OCI-LY1 (cell line): Measurements from ENCODE around the gene SF1.

Experiments used
- H2AFZ ChIP-seq: fragments of 200-600 bp; sonication (generic), shearing (Covaris generic); 2 replicates; pipeline ENCODE4 v1.6.0; 2014; ENCODE audit warnings: antibody characterized with exemption, mild to moderate bottlenecking, low read length
- H3F3A ChIP-seq: fragments of 200-600 bp; sonication (generic), shearing (Covaris generic); 2 replicates; pipeline ENCODE4 v1.6.0; 2014; ENCODE audit warnings: mild to moderate bottlenecking, antibody characterized with exemption, low read length, moderate library complexity; ENCODE audit not compliant: insufficient read depth
- H3K27ac ChIP-seq: fragments of 200-600 bp; sonication (generic); 2 replicates; pipeline ENCODE4 v1.5.1; 2014; ENCODE audit warnings: low read length, mixed run types, mild to moderate bottlenecking, low read depth; ENCODE audit not compliant: poor library complexity, severe bottlenecking
- H3K27me3 ChIP-seq: fragments of 200-600 bp; sonication (generic); 2 replicates; pipeline ENCODE4 v1.6.0; 2014; ENCODE audit warnings: antibody characterized with exemption, mild to moderate bottlenecking, low read length, moderate library complexity; ENCODE audit not compliant: insufficient read depth
- H3K36me3 ChIP-seq: fragments of 200-600 bp; sonication (generic); 2 replicates; pipeline ENCODE4 v1.6.1; 2014; ENCODE audit warnings: mild to moderate bottlenecking, antibody characterized with exemption, low read length, moderate library complexity, mixed read lengths; ENCODE audit not compliant: insufficient read depth
- H3K4me1 ChIP-seq: fragments of 200-600 bp; sonication (generic); 2 replicates; pipeline ENCODE4 v1.5.1; 2014; ENCODE audit warnings: mild to moderate bottlenecking, low read length, moderate library complexity; ENCODE audit not compliant: insufficient read depth, severe bottlenecking
- H3K4me2 ChIP-seq: fragments of 200-600 bp; sonication (generic), shearing (Covaris generic); 2 replicates; pipeline ENCODE4 v1.6.1; 2014; ENCODE audit warnings: low read length
- H3K4me3 ChIP-seq: fragments of 200-600 bp; sonication (generic); 2 replicates; pipeline ENCODE4 v1.5.1; 2014; ENCODE audit warnings: low read length, low read depth, mild to moderate bottlenecking, mixed read lengths; ENCODE audit not compliant: poor library complexity, severe bottlenecking
- H3K79me2 ChIP-seq: fragments of 200-600 bp; shearing (Covaris generic); 2 replicates; pipeline ENCODE4 v1.6.1; 2016; ENCODE audit warnings: mixed run types, low read length, mixed read lengths; ENCODE audit not compliant: insufficient read depth
- H3K9ac ChIP-seq: fragments of 200-600 bp; sonication (generic), shearing (Covaris generic); 2 replicates; pipeline ENCODE4 v1.6.1; 2014; ENCODE audit warnings: mild to moderate bottlenecking, low read length, mixed read lengths
- H3K9me2 ChIP-seq: fragments of 200-600 bp; sonication (generic), shearing (Covaris generic); 2 replicates; pipeline ENCODE4 v1.6.1; 2014; ENCODE audit warnings: low read depth, mild to moderate bottlenecking, low read length, mixed read lengths
- H3K9me3 ChIP-seq: fragments of 200-600 bp; shearing (Covaris generic); 2 replicates; pipeline ENCODE4 v1.6.1; 2014; ENCODE audit warnings: low read length, mixed read lengths
- H4K20me1 ChIP-seq: fragments of 200-600 bp; sonication (generic), shearing (Covaris generic); 2 replicates; pipeline ENCODE4 v1.6.0; 2016; ENCODE audit warnings: mild to moderate bottlenecking, low read length; ENCODE audit not compliant: insufficient read depth
- CTCF ChIP-seq: fragments of 200-600 bp; sonication (generic), shearing (Covaris generic); IDR thresholded peaks from 2 replicates; pipeline ENCODE4 v1.5.1; 2017; ENCODE audit warnings: mild to moderate bottlenecking, antibody characterized with exemption, low read length, moderate library complexity, mixed read lengths
- EZH2 ChIP-seq: fragments of 200-600 bp; sonication (generic), shearing (Covaris generic); IDR thresholded peaks from 2 replicates; pipeline ENCODE4 v1.8.0; 2017; ENCODE audit warnings: borderline replicate concordance, mixed run types, mild to moderate bottlenecking, antibody characterized with exemption, low read length, moderate library complexity, mixed read lengths

SF1 gene

GRCh38 chr11:64793271-64794160 lies 15.2 kb upstream of the SF1 start:
- Histone ChIP-seq H3K4me3 (no peak overlapping the region), H3F3A (no peaks in the 10 kb centered on the region), H2AFZ (no peak overlapping the region), H3K4me1 (no peaks in the 10 kb centered on the region), H3K9ac (no peak overlapping the region), H3K9me2 (no peaks in the 10 kb centered on the region), H3K27ac (no peak overlapping the region), H3K27me3 (no peaks in the 10 kb centered on the region), H3K79me2 (no peaks in the 10 kb centered on the region), H4K20me1 (no peaks in the 10 kb centered on the region), H3K36me3 (peaks cover 44% of the 10 kb centered on the region), H3K4me2 (no peak overlapping the region), H3K9me3 (no peaks in the 10 kb centered on the region)
- TF ChIP-seq EZH2 (no peak), CTCF (no peak)

GRCh38 chr11:64792482-64792881 lies 14.1 kb upstream of the SF1 start:
- no peaks in the 10 kb centered on the region for H3K27me3 ChIP-seq
- no peak overlapping the region for H3K4me3 ChIP-seq
- peaks cover 46% of the 10 kb centered on the region for H3K36me3 ChIP-seq
- no peak overlapping the region for H3K9ac ChIP-seq
- no peak overlapping the region for H3K27ac ChIP-seq
- H2AFZ ChIP-seq, result no peak overlapping the region
- H3K9me3 ChIP-seq, result no peaks in the 10 kb centered on the region
- peaks cover 5% of the 10 kb centered on the region for H3K4me1 ChIP-seq
- H3F3A ChIP-seq, result no peaks in the 10 kb centered on the region
- no peaks in the 10 kb centered on the region for H4K20me1 ChIP-seq
- H3K9me2 ChIP-seq, result no peaks in the 10 kb centered on the region
- TF ChIP-seq EZH2, result no peak
- no peak for TF ChIP-seq CTCF
- H3K4me2 ChIP-seq, result no peak overlapping the region
- H3K79me2 ChIP-seq, result no peaks in the 10 kb centered on the region

GRCh38 chr11:64791781-64792291 lies 13.5 kb upstream of the SF1 start:
- no peak overlapping the region for H3K4me2 ChIP-seq
- no peaks in the 10 kb centered on the region for H3K27me3 ChIP-seq

More at GRCh38 chr11:64791781-64792291, 13.5 kb upstream of the SF1 start:
- Histone ChIP-seq H3K9me3 (no peaks in the 10 kb centered on the region), H3K27ac (no peak overlapping the region), H3K4me3 (no peak overlapping the region), H3K9me2 (no peaks in the 10 kb centered on the region), H3K79me2 (no peaks in the 10 kb centered on the region), H4K20me1 (no peaks in the 10 kb centered on the region), H3K9ac (no peak overlapping the region), H2AFZ (no peak overlapping the region), H3K36me3 (peaks cover 39% of the 10 kb centered on the region), H3K4me1 (peaks cover 6% of the 10 kb centered on the region), H3F3A (no peaks in the 10 kb centered on the region)
- no peak for TF ChIP-seq CTCF
- TF ChIP-seq EZH2, result no peak
